Osteocyte (in vitro differentiated cells): ENCODE data around the gene LMO1. TPM values are rescaled to one million over a fixed set of nuclear protein-coding genes. Genes with fewer than 3 reads are reported as not detected.
A peak's percentile ranks its signal among the peaks of the same experiment; 100 is the strongest.

Source experiments
- DNase-seq: peaks from one replicate; pipeline ENCODE4 v3.0.0; 2021; ENCODE audit warnings: mixed read lengths; ENCODE audit not compliant: unreplicated experiment; ENCODE audit errors: extremely low spot score
- H3K27ac Mint-ChIP-seq: one replicate; pipeline ENCODE4 v1.8.0; 2021; ENCODE audit warnings: mild to moderate bottlenecking, mixed read lengths; ENCODE audit not compliant: unreplicated experiment
- H3K27me3 Mint-ChIP-seq: one replicate; pipeline ENCODE4 v1.8.0; 2021; ENCODE audit warnings: mixed read lengths; ENCODE audit not compliant: unreplicated experiment
- H3K36me3 Mint-ChIP-seq: one replicate; pipeline ENCODE4 v1.8.0; 2021; ENCODE audit warnings: mixed read lengths; ENCODE audit not compliant: unreplicated experiment
- H3K4me1 Mint-ChIP-seq: one replicate; pipeline ENCODE4 v1.8.0; 2021; ENCODE audit warnings: mixed read lengths; ENCODE audit not compliant: unreplicated experiment
- H3K4me3 Mint-ChIP-seq: one replicate; pipeline ENCODE4 v1.8.0; 2021; ENCODE audit warnings: mild to moderate bottlenecking, moderate library complexity, mixed read lengths; ENCODE audit not compliant: unreplicated experiment
- H3K9me3 Mint-ChIP-seq: one replicate; pipeline ENCODE4 v1.8.0; 2021; ENCODE audit warnings: mixed read lengths; ENCODE audit not compliant: unreplicated experiment
- CTCF ChIP-seq: fragments of 200-600 bp; sonication (generic); IDR thresholded peaks from 2 replicates; pipeline ENCODE4 v1.5.0; 2021; ENCODE audit warnings: antibody characterized with exemption, mild to moderate bottlenecking, moderate library complexity
- total RNA-seq: library from RNA; stranded (reverse); gene quantifications from 2 replicates; pipeline ENCODE4 v1.2.1, GENCODE V29; 2021

LMO1 gene
- total RNA-seq, 1 donor from 2014 or later, result not detected

GRCh38 chr11:8219257-8220021, 44.2 kb downstream of the LMO1 start:
- Mint-ChIP-seq H3K27me3 (peaks cover 18% of the 10 kb centered on the region), H3K27ac (no peak overlapping the region), H3K4me3 (no peak overlapping the region), H3K4me1 (no peaks in the 10 kb centered on the region), H3K36me3 (no peaks in the 10 kb centered on the region), H3K9me3 (no peaks in the 10 kb centered on the region)
- DNase-seq, result no peak
- peak; percentile 66 for TF ChIP-seq CTCF

GRCh38 chr11:8218840-8219239, 44.8 kb downstream of the LMO1 start:
- H3K4me1 Mint-ChIP-seq, result no peaks in the 10 kb centered on the region
- no peaks in the 10 kb centered on the region for H3K9me3 Mint-ChIP-seq
- peaks cover 16% of the 10 kb centered on the region for H3K27me3 Mint-ChIP-seq
- no peak for DNase-seq
- no peak overlapping the region for H3K27ac Mint-ChIP-seq
- no peaks in the 10 kb centered on the region for H3K36me3 Mint-ChIP-seq
- TF ChIP-seq CTCF, result no peak
- H3K4me3 Mint-ChIP-seq, result no peak overlapping the region

GRCh38 chr11:8218409-8218808, 45.3 kb downstream of the LMO1 start:
- no peak for DNase-seq
- no peaks in the 10 kb centered on the region for H3K36me3 Mint-ChIP-seq
- no peak overlapping the region for H3K27ac Mint-ChIP-seq
- H3K27me3 Mint-ChIP-seq, result peaks cover 20% of the 10 kb centered on the region
- no peaks in the 10 kb centered on the region for H3K4me1 Mint-ChIP-seq
- no peaks in the 10 kb centered on the region for H3K9me3 Mint-ChIP-seq
- no peak for TF ChIP-seq CTCF
- H3K4me3 Mint-ChIP-seq, result no peak overlapping the region

GRCh38 chr11:8217926-8218325, 45.8 kb downstream of the LMO1 start:
- no peaks in the 10 kb centered on the region for H3K4me1 Mint-ChIP-seq
- no peak for TF ChIP-seq CTCF
- H3K27me3 Mint-ChIP-seq, result peaks cover 20% of the 10 kb centered on the region
- no peak overlapping the region for H3K4me3 Mint-ChIP-seq
- no peak overlapping the region for H3K27ac Mint-ChIP-seq
- no peaks in the 10 kb centered on the region for H3K36me3 Mint-ChIP-seq
- no peak for DNase-seq
- H3K9me3 Mint-ChIP-seq, result no peaks in the 10 kb centered on the region

GRCh38 chr11:8217136-8217535, 46.5 kb downstream of the LMO1 start:
- no peak overlapping the region for H3K4me3 Mint-ChIP-seq
- no peaks in the 10 kb centered on the region for H3K36me3 Mint-ChIP-seq
- H3K9me3 Mint-ChIP-seq, result no peaks in the 10 kb centered on the region
- H3K4me1 Mint-ChIP-seq, result no peaks in the 10 kb centered on the region
- no peak for TF ChIP-seq CTCF
- DNase-seq, result no peak
- peaks cover 18% of the 10 kb centered on the region for H3K27me3 Mint-ChIP-seq
- no peak overlapping the region for H3K27ac Mint-ChIP-seq
